ENCODE data around the gene MX1. TPM values are rescaled to one million over a fixed set of nuclear protein-coding genes. Genes with fewer than 3 reads are reported as not detected.

MX1 gene
- total and polyA plus RNA-seq, 2 experiments from 2014 or later, result 2.1 to 6.5 TPM

GRCh38 chr21:41491412-41491811 is 65.4 kb downstream of the MX1 start (continued):
- TF ChIP-seq ZNF462 (CRISPR knock-in tag; IDR thresholded peaks at IDR 0.05), result no peak
- TF ChIP-seq NANOG (IDR thresholded peaks at IDR 0.05; ENCODE audit: borderline replicate concordance), result no peak
- TF ChIP-seq EZH2phosphoT487 (IDR thresholded peaks at IDR 0.05; ENCODE audit: unreplicated experiment), result no peak
- TF ChIP-seq STAT1 (IDR thresholded peaks at IDR 0.05; ENCODE audit: unreplicated experiment), result no peak
- TF ChIP-seq EZH2 (IDR thresholded peaks at IDR 0.05; ENCODE audit: low read depth, unreplicated experiment), result no peak

- Mint-ChIP-seq H3K4me1 (peaks cover 6% of the 10 kb centered on the region; the same call in 1 of the 3 replicates), H3K4me3 (no peak overlapping the region), H3K36me3 (ENCODE audit: low read depth) (no peaks in the 10 kb centered on the region; the same call in 2 of the 3 replicates), H3K9me3 (no peaks in the 10 kb centered on the region), H3K27ac (peak overlapping the region; percentile 53; the same call in 1 of the 2 replicates), H3K27me3 (ENCODE audit: insufficient read depth, low read depth, poor library complexity) (no peaks in the 10 kb centered on the region)
- H3K27ac ChIP-seq (ENCODE audit: low read depth), result no peak overlapping the region
- H3K79me2 ChIP-seq (replicated peaks; ENCODE audit: insufficient read depth), result no peaks in the 10 kb centered on the region
- no peaks in the 10 kb centered on the region for H3K4me1 ChIP-seq (ENCODE audit: insufficient read depth)
- no peaks in the 10 kb centered on the region for H3K27me3 ChIP-seq (ENCODE audit: insufficient read depth)
- no peaks in the 10 kb centered on the region for H3K36me3 ChIP-seq (ENCODE audit: insufficient read depth)
- no peaks in the 10 kb centered on the region for H3K9me2 ChIP-seq (ENCODE audit: insufficient read depth)
- no peak overlapping the region for H2AFZ ChIP-seq
- H3K4me3 ChIP-seq, result no peak overlapping the region
- no peaks in the 10 kb centered on the region for H3F3A ChIP-seq (replicated peaks; ENCODE audit: low read depth)
- ATAC-seq, result no peak
- no peak overlapping the region for H3K4me2 ChIP-seq
- no peaks in the 10 kb centered on the region for H4K20me1 ChIP-seq (replicated peaks; ENCODE audit: insufficient read depth)
- no peak for DNase-seq (ENCODE audit: low spot score)
- no peak for TF ChIP-seq NANOG (IDR thresholded peaks at IDR 0.05; ENCODE audit: borderline replicate concordance)
- TF ChIP-seq STAT1 (IDR thresholded peaks at IDR 0.05; ENCODE audit: unreplicated experiment), result no peak
- no peak for TF ChIP-seq EZH2 (IDR thresholded peaks at IDR 0.05; ENCODE audit: low read depth, unreplicated experiment)
- no peak for TF ChIP-seq CTCF (conservative IDR thresholded peaks at IDR 0.05; ENCODE audit: low read depth in 2 of 2)
- TF ChIP-seq REST (IDR thresholded peaks at IDR 0.05; ENCODE audit: unreplicated experiment), result no peak
- no peak for TF ChIP-seq ETS1 (IDR thresholded peaks at IDR 0.05)
- TF ChIP-seq CREB1 (CRISPR knock-in tag; IDR thresholded peaks at IDR 0.05; ENCODE audit: low read depth), result no peak
- TF ChIP-seq ZNF331 (CRISPR knock-in tag; IDR thresholded peaks at IDR 0.05; ENCODE audit: low read depth), result no peak
- no peak for TF ChIP-seq JUNB (IDR thresholded peaks at IDR 0.05; ENCODE audit: unreplicated experiment)
- no peak for TF ChIP-seq ZNF114 (CRISPR knock-in tag; IDR thresholded peaks at IDR 0.05)
- TF ChIP-seq POLR2AphosphoS5 (IDR thresholded peaks at IDR 0.05; ENCODE audit: low read depth), result no peak
These were observed 68.2 kb downstream of the MX1 start for GRCh38 chr21:41494242-41494641.
